CD4-positive, alpha-beta T cell treated with Interleukin-15 for 4 hours (primary cell): ENCODE results near the gene SEMA3F.

ENCODE experiments used
- DNase-seq: peaks from one replicate; pipeline ENCODE4 v3.0.0-alpha.2; 2020; ENCODE audit warnings: low spot score

The SEMA3F gene

DNA sequence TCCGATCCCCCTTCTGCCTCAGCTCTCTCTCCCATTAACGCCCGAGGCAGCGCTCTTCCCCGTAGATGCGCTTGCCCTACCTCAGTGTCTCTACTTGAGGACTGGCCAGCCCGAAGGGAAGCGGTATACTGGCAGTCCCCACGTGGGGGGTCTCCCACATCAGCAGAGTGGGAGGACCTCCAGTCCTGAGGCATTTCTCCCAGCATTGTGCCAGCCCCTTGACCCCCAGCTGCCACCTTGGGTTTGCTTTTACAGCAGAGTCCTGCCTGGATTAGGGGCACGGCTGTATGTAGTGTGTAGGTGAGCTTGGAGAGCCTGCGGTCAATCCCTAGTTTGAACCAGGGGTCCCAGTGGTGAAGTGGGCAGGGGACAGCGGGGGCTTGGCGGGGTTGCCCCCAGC lies 767 bp downstream of the SEMA3F start:
- no peak for DNase-seq

GRCh38 chr3:50156549-50157493 lies 1.7 kb downstream of the SEMA3F start:
- no peak for DNase-seq

GRCh38 chr3:50157827-50158529 lies 2.9 kb downstream of the SEMA3F start:
- DNase-seq, result no peak

DNA sequence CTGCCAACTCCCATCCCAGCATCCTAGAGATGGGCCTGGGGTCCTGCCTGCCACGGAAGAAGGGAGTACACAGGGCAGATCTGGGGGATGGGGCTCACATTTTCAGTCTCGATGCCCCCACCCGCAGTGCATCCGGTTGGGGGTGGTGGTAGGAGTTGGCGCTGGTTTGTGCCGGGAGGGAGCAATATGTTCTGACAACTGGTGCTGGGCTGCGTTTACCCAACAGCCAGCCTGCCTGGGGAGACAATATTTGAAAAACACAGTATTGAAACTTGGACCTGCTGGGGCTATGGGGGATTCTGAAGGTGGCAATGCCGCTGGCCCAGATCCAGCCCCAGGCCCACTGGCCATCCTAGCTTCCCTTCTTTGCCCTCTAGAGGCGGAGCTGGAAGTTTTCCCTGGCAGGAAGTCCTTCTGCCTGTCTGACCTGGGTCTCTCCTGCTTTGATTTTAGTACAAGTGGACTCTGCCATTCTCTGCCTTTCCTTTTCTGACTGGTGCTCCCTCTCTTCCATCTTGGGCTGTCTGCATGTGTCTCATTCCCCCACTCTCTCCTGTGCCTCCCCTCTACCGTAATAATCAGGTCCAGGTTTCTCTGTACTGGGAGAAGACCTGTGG lies 3.5 kb downstream of the SEMA3F start:
- no peak for DNase-seq

DNA sequence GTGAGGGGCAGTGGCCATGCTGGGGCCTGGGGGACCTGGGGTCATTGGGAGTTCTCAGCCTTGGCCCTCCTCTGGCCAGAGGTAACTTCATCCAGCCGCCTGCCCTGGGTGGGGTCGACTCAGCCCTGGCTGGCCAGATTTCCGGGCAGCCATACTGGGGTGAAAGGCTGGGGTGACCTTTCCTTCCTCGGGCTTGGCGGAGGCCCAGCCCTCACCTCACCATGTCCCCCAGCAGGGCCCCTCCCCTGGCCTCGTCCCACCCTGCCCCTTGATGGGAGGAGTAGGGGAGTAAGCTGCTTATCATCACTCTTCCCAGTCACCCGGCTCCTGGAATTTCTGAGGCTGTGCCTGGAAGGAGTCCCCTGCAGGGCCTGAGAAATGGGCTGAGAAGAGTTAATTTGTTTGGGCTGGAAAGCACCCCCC lies 5.4 kb downstream of the SEMA3F start:
- DNase-seq, result no peak

GRCh38 chr3:50161320-50161719 lies 6.2 kb downstream of the SEMA3F start:
- no peak for DNase-seq

GRCh38 chr3:50162034-50162883 lies 7.1 kb downstream of the SEMA3F start:
- no peak for DNase-seq

- DNase-seq, result no peak
Measured at GRCh38 chr3:50163572-50164455, 8.7 kb downstream of the SEMA3F start.

DNA sequence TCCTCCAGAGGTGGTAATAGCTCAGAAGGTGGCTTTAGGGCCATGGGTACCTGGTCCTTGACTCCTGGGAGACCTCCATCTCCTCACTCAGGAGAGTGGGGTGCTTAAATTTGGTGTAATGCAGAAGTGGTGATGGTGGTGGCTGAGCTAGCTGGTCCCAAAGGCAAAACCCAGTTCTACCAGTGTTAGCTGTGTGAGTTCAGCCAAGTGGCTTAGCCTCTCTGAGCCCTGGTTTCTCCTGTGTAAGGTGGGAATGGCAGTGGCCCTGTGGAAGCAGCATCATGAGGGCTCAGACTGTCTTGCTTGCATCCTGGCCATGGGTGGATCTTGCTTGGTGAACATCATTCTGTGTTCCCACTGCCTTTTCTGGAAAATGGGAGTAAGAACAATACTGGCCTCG lies 9.4 kb downstream of the SEMA3F start:
- no peak for DNase-seq

- no peak for DNase-seq
Measured at GRCh38 chr3:50164984-50165909, 10.1 kb downstream of the SEMA3F start.

GRCh38 chr3:50165910-50166538 lies 10.9 kb downstream of the SEMA3F start:
- DNase-seq, result no peak

- no peak for DNase-seq
Measured at GRCh38 chr3:50166620-50167019, 11.5 kb downstream of the SEMA3F start.

DNA sequence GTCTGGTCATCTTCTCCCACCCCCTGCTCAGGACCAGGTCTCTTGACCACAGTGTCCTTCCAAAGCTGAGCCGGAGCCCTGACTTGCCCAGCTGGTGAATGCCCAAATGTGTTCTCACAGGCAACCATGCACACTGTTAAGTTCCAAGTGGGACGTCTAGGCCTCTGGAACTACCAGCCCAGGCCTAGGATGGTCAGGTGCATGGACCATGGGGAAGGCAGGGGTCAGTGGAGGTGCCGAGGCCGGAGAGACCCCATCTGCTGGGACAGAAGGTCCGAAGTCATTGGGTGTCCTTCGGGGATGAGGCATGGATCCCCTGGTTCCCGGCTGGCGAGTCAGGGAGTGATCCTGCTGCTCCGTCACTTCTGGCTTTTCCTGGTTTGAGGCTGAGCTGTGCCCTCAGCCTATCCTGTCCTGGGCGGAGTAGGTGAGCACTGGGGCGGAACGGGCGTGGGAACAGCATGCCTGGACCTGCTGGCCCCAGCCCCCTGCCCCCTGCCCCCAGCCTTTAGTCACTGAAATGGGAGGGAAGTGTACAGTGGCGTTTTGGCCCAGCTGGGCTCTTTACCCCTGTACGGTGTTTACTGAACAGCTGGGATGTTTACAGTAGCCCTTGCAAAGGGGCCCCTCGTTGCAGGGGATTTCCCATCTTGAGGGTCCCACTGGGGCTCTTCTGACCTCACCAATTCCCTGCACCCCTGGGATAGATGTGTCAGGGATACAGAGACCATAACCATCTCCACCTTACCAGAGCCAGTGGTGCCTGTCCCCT lies 12.1 kb downstream of the SEMA3F start:
- no peak for DNase-seq

- DNase-seq, result no peak
Measured at GRCh38 chr3:50167841-50168209, 12.7 kb downstream of the SEMA3F start.

GRCh38 chr3:50168388-50168787 lies 13.3 kb downstream of the SEMA3F start:
- no peak for DNase-seq

GRCh38 chr3:50168791-50169190 lies 13.7 kb downstream of the SEMA3F start:
- no peak for DNase-seq

DNA sequence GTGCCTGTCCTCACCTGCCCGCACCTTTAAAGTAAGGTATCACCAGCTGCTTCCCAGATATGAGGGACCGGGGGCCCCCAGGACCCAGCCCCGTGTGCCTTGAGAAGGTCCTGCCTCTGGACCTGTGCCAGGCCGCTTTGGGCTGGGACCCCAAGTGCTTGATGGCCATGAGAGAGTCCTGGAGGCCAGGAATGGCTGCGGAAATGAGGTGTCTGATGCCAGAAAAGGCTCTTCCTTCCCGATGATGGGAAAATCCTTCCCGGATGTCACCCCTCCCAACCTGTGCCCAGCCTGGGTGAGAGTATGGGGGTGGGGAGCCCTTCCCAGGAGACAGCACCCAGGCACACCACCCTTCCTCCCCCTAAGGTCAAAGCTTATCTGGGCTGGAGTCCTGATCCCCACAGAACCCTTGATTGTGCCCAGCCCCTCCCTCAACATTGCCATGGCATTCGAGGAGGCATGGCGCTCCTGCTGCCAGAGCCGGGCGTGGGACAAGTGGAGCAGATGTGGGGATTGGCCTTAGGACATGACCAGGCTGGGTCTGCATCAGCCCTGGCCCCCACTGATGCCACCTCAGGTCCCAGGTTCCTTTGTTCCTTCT lies 14.2 kb downstream of the SEMA3F start:
- DNase-seq, result no peak

DNA sequence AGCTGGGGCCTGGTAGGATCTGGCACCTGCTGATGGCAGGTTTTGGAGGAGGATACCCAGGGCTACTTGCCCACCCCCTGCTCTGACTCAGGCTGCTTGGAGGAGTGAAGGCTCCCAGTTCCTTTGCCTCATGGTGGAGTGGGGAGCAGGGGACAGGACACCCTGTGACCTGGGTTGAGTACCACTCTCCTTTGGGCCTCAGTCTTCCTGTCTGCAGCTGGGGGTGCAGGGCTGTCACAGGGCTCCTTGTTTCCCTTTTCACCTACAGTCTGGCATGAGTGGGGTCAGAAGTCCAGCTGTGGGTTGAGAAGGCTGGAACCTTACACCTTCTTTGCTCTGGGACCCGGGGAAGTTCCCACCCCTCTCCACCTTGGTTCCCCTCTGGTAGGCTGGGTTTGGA lies 14.7 kb downstream of the SEMA3F start:
- DNase-seq, result no peak
